ENCODE results near the gene PDHX.

PDHX gene

GRCh38 chr11:35012467-35013191 lies 96.2 kb downstream of the PDHX start:
- H3K4me3 ChIP-seq (ENCODE audit: low read length): no peak overlapping the region
- DNase-seq (ENCODE audit: low read depth): no peak
- TF ChIP-seq CTCF (IDR thresholded peaks at IDR 0.05; ENCODE audit: insufficient read depth, low read depth, low read length, missing control alignments): no peak

GRCh38 chr11:35013514-35014233 lies 97.3 kb downstream of the PDHX start:
- H3K4me3 ChIP-seq (ENCODE audit: low read length): no peak overlapping the region
- TF ChIP-seq CTCF (IDR thresholded peaks at IDR 0.05; ENCODE audit: insufficient read depth, low read depth, low read length, missing control alignments): no peak
- DNase-seq (ENCODE audit: low read depth): no peak

- no peak for TF ChIP-seq CTCF (IDR thresholded peaks at IDR 0.05; ENCODE audit: insufficient read depth, low read depth, low read length, missing control alignments)
- H3K4me3 ChIP-seq (ENCODE audit: low read length): no peak overlapping the region
- DNase-seq (ENCODE audit: low read depth): peak; percentile 67
Measured at GRCh38 chr11:35014346-35014745, 97.9 kb downstream of the PDHX start.

- no peak for DNase-seq (ENCODE audit: low read depth)
- TF ChIP-seq CTCF (IDR thresholded peaks at IDR 0.05; ENCODE audit: insufficient read depth, low read depth, low read length, missing control alignments): no peak
- no peak overlapping the region for H3K4me3 ChIP-seq (ENCODE audit: low read length)
Measured at GRCh38 chr11:35015621-35016387, 99.4 kb downstream of the PDHX start.

- TF ChIP-seq CTCF (IDR thresholded peaks at IDR 0.05; ENCODE audit: insufficient read depth, low read depth, low read length, missing control alignments): no peak
- H3K4me3 ChIP-seq (ENCODE audit: low read length): no peak overlapping the region
- no peak for DNase-seq (ENCODE audit: low read depth)
Measured at GRCh38 chr11:35016916-35017315, 100.5 kb downstream of the PDHX start.

- no peak for TF ChIP-seq CTCF (IDR thresholded peaks at IDR 0.05; ENCODE audit: insufficient read depth, low read depth, low read length, missing control alignments)
- no peak for DNase-seq (ENCODE audit: low read depth)
- H3K4me3 ChIP-seq (ENCODE audit: low read length): no peak overlapping the region
Measured at GRCh38 chr11:35017528-35018342, 101.3 kb downstream of the PDHX start.

Measured in epithelial cell of esophagus (primary cell).